ENCODE results near the gene LAMB1. TPM values are rescaled to one million over a fixed set of nuclear protein-coding genes. Genes with fewer than 3 reads are reported as not detected.

LAMB1 gene
- total RNA-seq (2022; extraction: Qiagen RNA extraction; ENCODE audit: low read depth) = 107 to 186 TPM (median 118 TPM) in 5 replicates

GRCh38 chr7:108002726-108003598 is at the start of gene LAMB1:
Gene LAMB1, minus strand, starts transcription at chr7:108003161. Its CDS starts 276 bp downstream, at chr7:108002885.

DNA sequence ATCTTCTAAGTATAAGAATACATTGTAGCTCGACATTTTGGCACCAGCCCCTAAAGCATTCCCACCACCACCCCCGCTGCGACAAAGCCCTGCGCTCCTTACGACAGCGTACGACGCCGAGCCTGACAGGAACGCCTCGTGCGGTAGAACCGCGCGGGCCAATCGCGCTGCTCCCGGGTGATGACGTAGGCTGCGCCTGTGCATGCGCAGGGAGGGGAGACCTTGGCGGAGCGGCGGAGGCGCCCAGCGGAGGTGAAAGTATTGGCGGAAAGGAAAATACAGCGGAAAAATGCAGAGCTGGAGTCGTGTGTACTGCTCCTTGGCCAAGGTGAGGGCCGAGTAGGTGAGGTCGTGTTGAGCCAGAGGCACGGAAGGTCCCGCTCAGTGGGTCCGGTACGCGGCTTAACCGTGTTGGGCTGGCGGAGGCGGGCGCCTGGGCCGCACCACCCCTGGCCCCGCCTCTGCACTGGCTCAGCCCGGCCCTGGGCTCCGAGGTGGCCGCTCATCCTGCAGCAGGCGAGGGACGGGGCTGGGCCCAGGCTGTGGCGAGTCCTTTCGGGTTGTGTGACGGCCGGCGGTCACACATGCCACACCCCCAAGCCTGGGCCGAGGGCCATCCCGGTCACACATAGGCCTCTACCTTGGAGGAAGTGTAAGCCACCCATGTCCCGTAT is 111.9 kb downstream of the LAMB1 start, which contains the start of gene DLD:
DLD (plus strand) TSS at position 222 of the 674 bp plus-strand sequence; CDS start at position 290, 68 bp downstream.

Other genes with a start within 250 kb of the LAMB1 start
- gene SLC26A3, start 199.9 kb downstream of the LAMB1 start, total RNA-seq (2022; extraction: Qiagen RNA extraction; ENCODE audit: low read depth) = not detected in 5 replicates
- 77.6 to 101 TPM (median 86.4 TPM) in 5 replicates for gene DLD, start 112.0 kb downstream of the LAMB1 start, total RNA-seq (2022; extraction: Qiagen RNA extraction; ENCODE audit: low read depth)
- gene LAMB4, start 127.2 kb upstream of the LAMB1 start, total RNA-seq (2022; extraction: Qiagen RNA extraction; ENCODE audit: low read depth) = 0.14 to 0.26 TPM (median 0.22 TPM) in 4 of 5 replicates, not detected in the other

Data from A549 treated with ZK216348 at 1 μM for 4 hours (cell line).